ENCODE measurements around the gene USP4. TPM values are rescaled to one million over a fixed set of nuclear protein-coding genes. Genes with fewer than 3 reads are reported as not detected.

USP4 gene
- total and polyA plus RNA-seq, 2 donors (not counting 1 experiment from before 2014, with no cell fraction given) = 60.3 to 116 TPM

DNA sequence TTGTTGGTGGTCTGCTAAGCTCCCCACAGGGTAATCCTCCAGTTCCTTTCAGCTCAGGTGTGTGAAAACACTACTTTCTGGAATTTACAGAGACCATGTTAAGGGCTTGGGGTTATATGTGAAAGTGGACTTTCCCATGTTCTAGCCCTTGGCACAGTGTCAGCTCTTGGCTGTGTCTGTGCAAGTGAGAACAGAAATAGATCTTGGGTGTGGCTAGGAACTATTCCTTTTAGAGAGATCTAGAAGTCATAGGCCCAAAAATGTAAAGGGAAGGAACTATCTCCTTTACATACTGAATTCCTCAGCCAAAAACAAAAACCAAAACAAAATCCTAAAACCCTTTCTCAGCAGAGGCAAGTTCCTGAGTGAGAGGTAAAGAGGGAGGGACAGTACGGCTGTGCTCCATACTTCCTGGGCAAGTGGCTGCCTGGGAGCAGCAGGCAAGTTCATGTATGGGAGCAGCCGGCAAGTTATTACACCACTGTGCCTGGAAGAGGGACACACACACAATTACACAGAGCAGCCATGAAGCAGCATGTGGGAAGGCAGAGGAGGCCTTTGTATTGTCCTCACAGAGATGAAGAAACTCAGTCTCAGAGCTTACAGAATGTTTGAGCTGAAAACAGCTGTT lies 43.0 kb downstream of the USP4 start:
- intact Hi-C loops (cut with micrococcal nuclease) = no loop called here
- no peaks in the 10 kb centered on the region for H3K4me1 ChIP-seq (ENCODE audit: control insufficient read depth in 2 of 2, insufficient read depth in 2 of 2, low read length in 2 of 2)

DNA sequence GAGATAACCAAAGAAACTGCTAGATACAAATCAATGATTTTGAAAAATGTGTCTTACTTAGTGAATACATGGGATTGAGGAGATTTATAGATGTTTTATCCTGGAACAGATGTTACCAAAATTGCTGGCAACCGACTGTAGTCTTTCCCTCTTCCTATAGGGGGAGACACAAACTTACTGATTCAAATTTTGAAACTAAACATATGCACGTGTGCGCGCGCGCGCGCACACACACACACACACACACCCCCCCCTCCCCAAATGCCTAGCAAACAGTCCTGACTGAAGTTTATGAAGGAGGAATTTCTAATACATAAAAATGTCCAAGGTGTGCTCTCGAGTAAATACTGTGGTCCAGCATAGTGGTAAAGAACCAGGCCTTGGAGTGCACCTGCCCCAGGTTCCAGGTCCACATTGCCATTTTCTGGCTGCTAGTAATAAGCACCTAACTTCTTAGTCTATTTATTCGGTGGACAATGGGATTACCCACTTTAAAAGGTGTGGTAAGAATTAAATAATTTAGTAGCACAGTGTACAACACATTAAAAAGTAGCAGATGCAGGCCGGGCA lies 44.3 kb downstream of the USP4 start:
- POLR2A ChIA-PET = no interaction called here
- H3K79me2 ChIP-seq (ENCODE audit: control insufficient read depth, insufficient read depth, low read length) = peaks cover 4% of the 10 kb centered on the region
- no peak overlapping the region for H2AFZ ChIP-seq (ENCODE audit: insufficient read depth, low read depth, low read length, poor library complexity, severe bottlenecking)
- CTCF ChIA-PET = interaction anchor here (1.8 to 2.4 kb wide), 3 partner anchors 151 to 154 kb away, joined by 5 to 20 read pairs (median 15); no protein-coding TSS in a partner anchor
- peaks cover 12 to 77% of the 10 kb centered on the region in 2 experiments for H3K36me3 ChIP-seq (replicated peaks in 1 of 2; ENCODE audit: control extremely low read depth in 1 of 2, control insufficient read depth in 1 of 2, extremely low read depth in 1 of 2, insufficient read depth in 2 of 2, low read length in 1 of 2)
- no peak overlapping the region for H3K9ac ChIP-seq (ENCODE audit: low read length)
- no peak overlapping the region for H3K27ac ChIP-seq (ENCODE audit: low read length in 2 of 2)
- peak; percentile 67 for DNase-seq
- no peaks in the 10 kb centered on the region for H4K20me1 ChIP-seq (ENCODE audit: control insufficient read depth, insufficient read depth, low read length, poor library complexity, severe bottlenecking)
- Mint-ChIP-seq H3K4me1 (no peaks in the 10 kb centered on the region), H3K4me3 (no peak overlapping the region), H3K27me3 (no peaks in the 10 kb centered on the region), H3K9me3 (ENCODE audit: insufficient read depth) (no peaks in the 10 kb centered on the region), H3K27ac (peak overlapping the region; percentile 46)
- H3K4me1 ChIP-seq (ENCODE audit: control insufficient read depth in 2 of 2, insufficient read depth in 2 of 2, low read length in 2 of 2) = no peaks in the 10 kb centered on the region
- peak; percentile 53 for ATAC-seq (ENCODE audit: low read depth)
- no peaks in the 10 kb centered on the region for H3K27me3 ChIP-seq (replicated peaks in 1 of 4; ENCODE audit: control extremely low read depth in 1 of 4, control insufficient read depth in 3 of 4, insufficient read depth in 4 of 4, low read length in 3 of 4)
- no CpG with 5 or more reads among the region's 11 CpGs for WGBS (ENCODE audit: insufficient coverage)
- intact Hi-C loops (cut with micrococcal nuclease) = loop anchor here (1.0 kb wide), 1 partner anchor 154 kb away; no protein-coding TSS in a partner anchor
- no peaks in the 10 kb centered on the region for H3K9me3 ChIP-seq (ENCODE audit: control extremely low read depth in 1 of 3, control insufficient read depth in 2 of 3, insufficient read depth in 1 of 3, low read length in 2 of 3)
- H3K4me3 ChIP-seq (ENCODE audit: control extremely low read depth in 1 of 5, extremely low read depth in 1 of 5, insufficient read depth in 1 of 5, low read depth in 2 of 5, low read length in 4 of 5) = no peak overlapping the region
- H3K4me2 ChIP-seq (replicated peaks; ENCODE audit: low read depth, low read length, poor library complexity, severe bottlenecking) = no peak overlapping the region
- TF ChIP-seq EZH2 (IDR thresholded peaks at IDR 0.05; ENCODE audit: borderline replicate concordance, insufficient read depth, low read depth, low read length, poor library complexity, severe bottlenecking) = no peak
- TF ChIP-seq, protein P1, sequence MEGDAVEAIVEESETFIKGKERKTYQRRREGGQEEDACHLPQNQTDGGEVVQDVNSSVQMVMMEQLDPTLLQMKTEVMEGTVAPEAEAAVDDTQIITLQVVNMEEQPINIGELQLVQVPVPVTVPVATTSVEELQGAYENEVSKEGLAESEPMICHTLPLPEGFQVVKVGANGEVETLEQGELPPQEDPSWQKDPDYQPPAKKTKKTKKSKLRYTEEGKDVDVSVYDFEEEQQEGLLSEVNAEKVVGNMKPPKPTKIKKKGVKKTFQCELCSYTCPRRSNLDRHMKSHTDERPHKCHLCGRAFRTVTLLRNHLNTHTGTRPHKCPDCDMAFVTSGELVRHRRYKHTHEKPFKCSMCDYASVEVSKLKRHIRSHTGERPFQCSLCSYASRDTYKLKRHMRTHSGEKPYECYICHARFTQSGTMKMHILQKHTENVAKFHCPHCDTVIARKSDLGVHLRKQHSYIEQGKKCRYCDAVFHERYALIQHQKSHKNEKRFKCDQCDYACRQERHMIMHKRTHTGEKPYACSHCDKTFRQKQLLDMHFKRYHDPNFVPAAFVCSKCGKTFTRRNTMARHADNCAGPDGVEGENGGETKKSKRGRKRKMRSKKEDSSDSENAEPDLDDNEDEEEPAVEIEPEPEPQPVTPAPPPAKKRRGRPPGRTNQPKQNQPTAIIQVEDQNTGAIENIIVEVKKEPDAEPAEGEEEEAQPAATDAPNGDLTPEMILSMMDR (IDR thresholded peaks at IDR 0.05) = peak; percentile 82

More for the DNA sequence above, 43.0 kb downstream of the USP4 start:
- POLR2A ChIA-PET = no interaction called here
- no peak overlapping the region for H3K9ac ChIP-seq (ENCODE audit: low read length)
- H3K79me2 ChIP-seq (ENCODE audit: control insufficient read depth, insufficient read depth, low read length) = peaks cover 4% of the 10 kb centered on the region
- H3K27ac ChIP-seq (ENCODE audit: low read length in 2 of 2) = no peak overlapping the region
- H3K4me3 ChIP-seq (ENCODE audit: control extremely low read depth in 1 of 5, extremely low read depth in 1 of 5, insufficient read depth in 1 of 5, low read depth in 2 of 5, low read length in 4 of 5) = no peak overlapping the region
- CTCF ChIA-PET = interaction anchor here (0.6 to 2.4 kb wide), 6 partner anchors 131 to 152 kb away, joined by 3 to 15 read pairs (median 4); no protein-coding TSS in a partner anchor
- no peaks in the 10 kb centered on the region for H3K9me3 ChIP-seq (ENCODE audit: control extremely low read depth in 1 of 3, control insufficient read depth in 2 of 3, insufficient read depth in 1 of 3, low read length in 2 of 3)
- no peaks in the 10 kb centered on the region for H4K20me1 ChIP-seq (ENCODE audit: control insufficient read depth, insufficient read depth, low read length, poor library complexity, severe bottlenecking)
- Mint-ChIP-seq H3K27me3 (no peaks in the 10 kb centered on the region), H3K9me3 (ENCODE audit: insufficient read depth) (no peaks in the 10 kb centered on the region), H3K4me1 (no peaks in the 10 kb centered on the region), H3K4me3 (no peak overlapping the region), H3K27ac (no peak overlapping the region)
- ATAC-seq (ENCODE audit: low read depth) (no peak), DNase-seq (no peak)
- peaks cover 12 to 78% of the 10 kb centered on the region in 2 experiments for H3K36me3 ChIP-seq (replicated peaks in 1 of 2; ENCODE audit: control extremely low read depth in 1 of 2, control insufficient read depth in 1 of 2, extremely low read depth in 1 of 2, insufficient read depth in 2 of 2, low read length in 1 of 2)
- H3K27me3 ChIP-seq (replicated peaks in 1 of 4; ENCODE audit: control extremely low read depth in 1 of 4, control insufficient read depth in 3 of 4, insufficient read depth in 4 of 4, low read length in 3 of 4) = no peaks in the 10 kb centered on the region
- H2AFZ ChIP-seq (ENCODE audit: insufficient read depth, low read depth, low read length, poor library complexity, severe bottlenecking) = no peak overlapping the region
- TF ChIP-seq EZH2 (IDR thresholded peaks at IDR 0.05; ENCODE audit: borderline replicate concordance, insufficient read depth, low read depth, low read length, poor library complexity, severe bottlenecking) = no peak
- TF ChIP-seq, protein P1 (IDR thresholded peaks at IDR 0.05) = no peak
- no CpG with 5 or more reads among the region's 2 CpGs for WGBS (ENCODE audit: insufficient coverage)
- no peak overlapping the region for H3K4me2 ChIP-seq (replicated peaks; ENCODE audit: low read depth, low read length, poor library complexity, severe bottlenecking)
